Parathyroid adenoma (tissue), 2 donors: Measurements from ENCODE around the gene TMEM132D.

ENCODE experiments used
- H2AFZ ChIP-seq: fragments of 300-600 bp; sonication (generic); one replicate; pipeline ENCODE4 v1.7.0; 2017; ENCODE audit warnings: antibody characterized with exemption, mild to moderate bottlenecking
- H3K27ac ChIP-seq: fragments of 300-600 bp; sonication (generic); one replicate; pipeline ENCODE4 v1.7.0; 2017
- H3K27me3 ChIP-seq: fragments of 300-600 bp; sonication (generic); one replicate; pipeline ENCODE4 v1.7.0; 2017; ENCODE audit warnings: low read length; ENCODE audit not compliant: control insufficient read depth, insufficient read depth
- H3K36me3 ChIP-seq: fragments of 300-600 bp; sonication (generic); one replicate; pipeline ENCODE4 v1.7.0; 2017; ENCODE audit warnings: low read length; ENCODE audit not compliant: control insufficient read depth, insufficient read depth
- H3K4me1 ChIP-seq: fragments of 300-600 bp; sonication (generic); one replicate; pipeline ENCODE4 v1.7.0; 2017; ENCODE audit warnings: control low read depth
- H3K4me2 ChIP-seq: fragments of 300-600 bp; sonication (generic); one replicate; pipeline ENCODE4 v1.7.0; 2017; ENCODE audit warnings: low read length
- H3K4me3 ChIP-seq: fragments of 300-600 bp; sonication (generic); one replicate; pipeline ENCODE4 v1.7.0; 2017; ENCODE audit warnings: low read depth, low read length
- H3K79me2 ChIP-seq: fragments of 300-600 bp; sonication (generic); one replicate; pipeline ENCODE4 v1.7.0; 2017; ENCODE audit warnings: control low read depth
- H3K9ac ChIP-seq: fragments of 300-600 bp; sonication (generic); one replicate; pipeline ENCODE4 v1.7.0; 2017; ENCODE audit warnings: mild to moderate bottlenecking
- H3K9me3 ChIP-seq: fragments of 300-600 bp; sonication (generic); one replicate; pipeline ENCODE4 v1.7.0; 2017; ENCODE audit warnings: low read length; ENCODE audit not compliant: control insufficient read depth
- CTCF ChIP-seq: fragments of 300-600 bp; sonication (generic); IDR thresholded peaks from one replicate; pipeline ENCODE4 v1.7.0; 2017; ENCODE audit warnings: antibody characterized with exemption, mild to moderate bottlenecking
- donor health status: primary hyperparathyroidism.

Gene TMEM132D

DNA sequence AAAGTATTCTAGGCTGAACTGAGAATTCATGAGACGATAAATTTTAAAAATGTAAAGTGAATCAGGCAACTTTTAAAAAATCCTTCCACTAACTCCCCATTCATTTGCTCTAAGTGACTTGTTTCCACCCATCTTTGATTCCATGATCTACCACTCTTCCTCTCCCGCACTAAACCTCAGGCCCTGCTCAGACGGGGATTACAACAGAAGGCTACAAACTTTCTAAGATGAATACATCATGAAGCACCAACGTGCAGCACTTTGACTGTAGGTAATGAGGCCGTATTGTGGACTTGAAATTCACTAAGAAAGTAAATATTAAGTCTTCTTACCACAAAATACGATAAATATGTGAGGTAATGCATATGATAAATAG is 30.0 kb downstream of the TMEM132D start:
- no peaks in the 10 kb centered on the region for H3K36me3 ChIP-seq
- H3K27me3 ChIP-seq = peaks cover 4% of the 10 kb centered on the region
- H3K27ac ChIP-seq = no peak overlapping the region

DNA sequence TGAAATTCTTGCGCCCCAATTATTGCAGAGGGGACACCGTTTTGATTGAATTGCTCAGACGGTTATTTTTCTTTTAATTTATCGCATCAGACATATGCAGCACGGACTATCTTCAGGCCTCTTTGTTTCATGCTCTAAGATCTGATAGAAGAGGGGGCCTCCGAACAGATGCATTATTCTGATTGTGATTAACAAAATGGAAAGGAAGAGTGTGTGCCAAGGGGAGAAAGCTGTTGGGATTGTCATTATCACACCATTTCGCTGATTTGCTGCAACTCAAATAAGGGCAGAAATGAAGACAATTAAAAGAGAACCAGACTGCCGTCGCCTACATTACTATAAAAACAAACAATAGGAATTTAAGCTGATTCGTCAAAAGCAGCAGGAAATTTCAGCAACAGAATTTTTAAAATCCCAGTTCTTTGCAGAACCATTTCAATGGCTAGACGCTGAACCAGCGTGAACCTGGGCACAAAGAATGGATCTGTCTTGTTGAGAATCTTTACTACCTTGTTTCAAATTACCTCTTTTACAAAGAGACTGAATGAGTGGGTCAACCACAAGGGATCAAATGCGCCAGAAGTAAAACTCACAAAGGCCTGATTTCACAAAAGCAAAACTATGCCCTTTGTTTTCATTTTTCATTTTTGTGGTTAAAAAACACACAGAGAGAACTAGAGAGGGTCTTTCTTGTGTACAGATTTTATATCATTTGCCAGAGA is 30.6 kb downstream of the TMEM132D start:
- Histone ChIP-seq H3K9ac (no peak overlapping the region), H3K27ac (no peak overlapping the region), H3K36me3 (no peaks in the 10 kb centered on the region), H2AFZ (no peak overlapping the region), H3K4me3 (no peak overlapping the region), H3K4me1 (no peaks in the 10 kb centered on the region), H3K27me3 (peaks cover 4% of the 10 kb centered on the region), H3K79me2 (no peaks in the 10 kb centered on the region), H3K4me2 (no peak overlapping the region), H3K9me3 (no peaks in the 10 kb centered on the region)
- no peak for TF ChIP-seq CTCF

More for the DNA sequence above, 30.0 kb downstream of the TMEM132D start:
- Histone ChIP-seq H3K79me2 (no peaks in the 10 kb centered on the region), H2AFZ (no peak overlapping the region), H3K9ac (no peak overlapping the region), H3K4me3 (no peak overlapping the region), H3K9me3 (no peaks in the 10 kb centered on the region), H3K4me2 (no peak overlapping the region), H3K4me1 (no peaks in the 10 kb centered on the region)
- no peak for TF ChIP-seq CTCF

GRCh38 chr12:129871991-129872972 is 31.5 kb downstream of the TMEM132D start:
- no peaks in the 10 kb centered on the region for H3K79me2 ChIP-seq
- H3K9me3 ChIP-seq = no peaks in the 10 kb centered on the region
- peaks cover 4% of the 10 kb centered on the region for H3K27me3 ChIP-seq
- no peaks in the 10 kb centered on the region for H3K36me3 ChIP-seq
- H3K4me1 ChIP-seq = no peaks in the 10 kb centered on the region
- no peak for TF ChIP-seq CTCF
- H3K9ac ChIP-seq = no peak overlapping the region
- no peak overlapping the region for H2AFZ ChIP-seq
- no peak overlapping the region for H3K4me2 ChIP-seq
- no peak overlapping the region for H3K27ac ChIP-seq
- H3K4me3 ChIP-seq = no peak overlapping the region

GRCh38 chr12:129870796-129871195 is 33.0 kb downstream of the TMEM132D start:
- no peak overlapping the region for H3K4me2 ChIP-seq
- no peaks in the 10 kb centered on the region for H3K27me3 ChIP-seq
- H3K9me3 ChIP-seq = no peaks in the 10 kb centered on the region
- no peak for TF ChIP-seq CTCF
- no peak overlapping the region for H3K27ac ChIP-seq
- H3K36me3 ChIP-seq = no peaks in the 10 kb centered on the region
- H3K4me3 ChIP-seq = no peak overlapping the region
- no peaks in the 10 kb centered on the region for H3K4me1 ChIP-seq
- H2AFZ ChIP-seq = no peak overlapping the region
- no peaks in the 10 kb centered on the region for H3K79me2 ChIP-seq
- H3K9ac ChIP-seq = no peak overlapping the region
